ENCODE measurements around the gene RTL5. TPM values are rescaled to one million over a fixed set of nuclear protein-coding genes. Genes with fewer than 3 reads are reported as not detected.

The RTL5 gene
- polyA plus RNA-seq, 1 of the 3 experiments (the other 2 are of a cell fraction), result 1.8 TPM

- WGBS (ENCODE audit: low lambda C conversion rate), result 30% methylated on average over 2 of the region's 2 CpGs
- Histone ChIP-seq H3K9ac (no peak overlapping the region), H3K4me2 (no peak overlapping the region), H4K20me1 (ENCODE audit: insufficient read depth) (no peaks in the 10 kb centered on the region), H2AFZ (ENCODE audit: low read depth) (no peak overlapping the region), H3K4me1 (ENCODE audit: control insufficient read depth in 1 of 2, insufficient read depth in 2 of 2, low read depth in 1 of 2, low read length in 1 of 2) (peaks cover 0 to 20% of the 10 kb centered on the region in 2 experiments; a peak in 2 of 4 replicates), H3K36me3 (replicated peaks in 1 of 2; ENCODE audit: control insufficient read depth in 1 of 2, insufficient read depth in 2 of 2, low read length in 1 of 2) (no peaks in the 10 kb centered on the region), H3K27me3 (ENCODE audit: insufficient read depth) (no peaks in the 10 kb centered on the region; the same call in 1 of the 2 replicates), H3K9me3 (no peaks in the 10 kb centered on the region), H3K27ac (ENCODE audit: low read depth in 2 of 2, low read length in 1 of 2) (peak overlapping the region in 1 of 2 experiments; percentile 96; a peak in 2 of 4 replicates), H3K9me2 (no peaks in the 10 kb centered on the region), H3F3A (replicated peaks; ENCODE audit: insufficient read depth) (no peaks in the 10 kb centered on the region), H3K4me3 (ENCODE audit: low read depth in 2 of 2, low read length in 1 of 2) (no peak overlapping the region), H3K79me2 (ENCODE audit: insufficient read depth) (no peaks in the 10 kb centered on the region)
- no peak for DNase-seq
- TF ChIP-seq PBX3 (IDR thresholded peaks at IDR 0.05) (no peak), USF2 (IDR thresholded peaks at IDR 0.05; ENCODE audit: borderline replicate concordance, low read depth, low read length) (no peak), CTCF (IDR thresholded peaks at IDR 0.05) (no peak), NFIC (IDR thresholded peaks at IDR 0.05; ENCODE audit: borderline replicate concordance) (no peak), MXI1 (IDR thresholded peaks at IDR 0.05; ENCODE audit: low read depth, low read length) (no peak), SIN3A (IDR thresholded peaks at IDR 0.05; ENCODE audit: borderline replicate concordance, low read depth, low read length) (no peak), RCOR1 (IDR thresholded peaks at IDR 0.05; ENCODE audit: low read length) (no peak), FOSL2 (IDR thresholded peaks at IDR 0.05; ENCODE audit: borderline replicate concordance, low read depth) (no peak), ELF1 (IDR thresholded peaks at IDR 0.05) (no peak), IRF3 (IDR thresholded peaks at IDR 0.05; ENCODE audit: low read depth, low read length) (no peak), RAD21 (IDR thresholded peaks at IDR 0.05; ENCODE audit: low read length) (no peak), RFX5 (IDR thresholded peaks at IDR 0.05; ENCODE audit: low read length) (no peak)
- CTCF ChIA-PET, result interaction anchor here (1.3 to 4.5 kb wide), 8 partner anchors 9 to 77 kb away, joined by 3 to 22 read pairs (median 6); no protein-coding TSS in a partner anchor
- POLR2A ChIA-PET, result interaction anchor here (1.0 to 1.9 kb wide), 5 partner anchors 12 to 53 kb away, joined by 3 to 7 read pairs (median 5); partner anchors contain the start of gene RTL5
Measured at GRCh38 chrX:72095370-72095769, 36.3 kb downstream of the RTL5 start.
